SH-SY5Y (cell line): ENCODE data around the gene SLC22A15.

Experiments used
- GATA2 ChIP-seq: IDR thresholded peaks from 2 replicates; pipeline ENCODE4 v1.6.1; 2011; ENCODE audit warnings: mild to moderate bottlenecking, low read depth, low read length
- GATA3 ChIP-seq: IDR thresholded peaks from 2 replicates; pipeline ENCODE4 v1.6.1; 2011; ENCODE audit warnings: low read depth, mild to moderate bottlenecking, low read length, moderate library complexity

DNA sequence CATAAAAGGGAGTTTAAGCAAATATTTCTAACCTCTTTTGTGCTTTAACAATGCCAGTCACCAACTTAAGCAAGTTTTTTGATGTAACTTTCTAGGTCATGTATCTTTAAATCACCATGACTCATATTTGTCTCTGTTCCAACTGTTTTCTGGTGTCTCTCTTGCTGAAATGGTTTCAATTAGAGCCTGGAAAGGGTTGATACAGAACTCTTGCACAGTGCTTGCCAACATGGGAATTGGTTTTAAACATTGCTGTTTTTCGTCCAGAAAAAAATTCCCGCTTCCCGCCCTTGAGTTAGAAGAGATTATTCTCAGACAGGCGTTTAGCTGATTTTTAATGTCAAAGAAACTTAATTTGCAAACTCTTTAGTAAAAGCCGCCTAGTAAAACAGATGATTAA is 46.4 kb upstream of the SLC22A15 start:
- TF ChIP-seq GATA2, result peak; percentile 50; the same call in 1 of the 2 replicates
- TF ChIP-seq GATA3, result peak; percentile 35; the same call in 1 of the 2 replicates
